Fibroblast of pulmonary artery (primary cell): ENCODE measurements around the gene ANO8.
"Not testable (repeated sequence)": the region's sequence is repeated elsewhere in the genome, so short reads cannot be mapped to it uniquely, and the experiment has no call there.

ENCODE experiments used
- DNase-seq: peaks from one replicate; pipeline ENCODE4 v3.0.0-alpha.2; 2010; ENCODE audit warnings: low read depth
- H3K4me3 ChIP-seq: replicated peaks from 2 replicates; pipeline ENCODE4 v1.5.1; 2011; ENCODE audit warnings: low read depth, mild to moderate bottlenecking, control low read depth, low read length, moderate library complexity
- CTCF ChIP-seq: IDR thresholded peaks from 2 replicates; pipeline ENCODE4 v1.5.1; 2011; ENCODE audit warnings: mild to moderate bottlenecking, control low read depth, low read length, inconsistent platforms; ENCODE audit errors: missing control alignments

ANO8 gene

GRCh38 chr19:17302391-17303166, 32.1 kb downstream of the ANO8 start:
- TF ChIP-seq CTCF = no peak
- no peak for DNase-seq
- peak overlapping the region; percentile 72 for H3K4me3 ChIP-seq

DNA sequence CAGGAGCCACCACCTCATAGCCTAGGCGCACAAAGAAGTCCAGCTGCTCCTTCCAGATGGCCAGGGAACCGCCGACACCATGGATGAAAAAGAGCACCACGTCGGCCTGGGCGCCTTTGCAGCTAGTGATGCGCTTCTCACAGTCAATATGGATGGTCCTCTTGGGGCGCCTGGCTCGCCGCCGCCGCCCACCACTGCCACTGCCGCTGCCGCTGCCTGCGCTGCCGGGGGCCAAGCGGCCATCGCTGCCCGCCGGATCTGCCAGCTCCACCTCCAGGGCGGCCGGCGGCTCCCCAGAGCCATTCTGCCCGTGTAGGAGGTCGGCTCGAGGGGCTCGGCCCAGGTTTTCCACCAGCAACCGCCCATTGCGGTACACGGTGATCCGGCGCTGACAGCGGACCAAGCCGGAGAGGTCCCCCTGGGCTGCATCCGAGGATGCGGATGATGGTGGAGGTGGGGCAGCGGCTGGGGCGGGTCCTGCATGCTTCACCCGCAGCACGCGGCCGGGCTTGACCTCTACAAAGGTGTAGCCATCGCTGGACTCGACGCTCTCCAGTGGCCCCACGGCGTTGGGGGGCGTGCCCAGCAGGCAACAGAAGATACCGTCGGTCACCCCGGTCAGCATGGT, 33.5 kb downstream of the ANO8 start:
- H3K4me3 ChIP-seq = no peak overlapping the region
- no peak for DNase-seq
- no peak for TF ChIP-seq CTCF

- no peak for TF ChIP-seq CTCF
- no peak overlapping the region for H3K4me3 ChIP-seq
- no peak for DNase-seq
Measured at GRCh38 chr19:17296976-17297375, 37.7 kb downstream of the ANO8 start.

DNA sequence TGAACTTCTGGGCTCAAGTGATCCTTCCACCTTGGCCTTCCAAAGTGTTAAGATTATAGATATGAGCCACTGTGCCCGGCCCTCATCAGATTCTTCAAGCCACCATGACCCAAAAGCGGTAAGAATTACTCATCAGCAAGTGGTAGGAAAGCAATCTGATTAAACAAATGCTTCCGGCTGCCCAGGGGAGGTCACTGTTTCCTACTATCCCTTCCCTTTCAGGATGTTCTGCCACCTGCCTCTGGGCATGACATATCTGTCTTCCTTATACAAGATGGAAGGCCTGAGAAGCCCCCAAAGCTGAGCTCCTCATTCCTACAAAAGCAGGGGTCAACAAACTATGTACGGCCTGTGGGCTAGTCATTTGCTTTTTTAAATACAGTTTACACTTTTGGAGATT, 38.4 kb downstream of the ANO8 start:
- no peak overlapping the region for H3K4me3 ChIP-seq
- DNase-seq = no peak
- TF ChIP-seq CTCF = no peak

DNA sequence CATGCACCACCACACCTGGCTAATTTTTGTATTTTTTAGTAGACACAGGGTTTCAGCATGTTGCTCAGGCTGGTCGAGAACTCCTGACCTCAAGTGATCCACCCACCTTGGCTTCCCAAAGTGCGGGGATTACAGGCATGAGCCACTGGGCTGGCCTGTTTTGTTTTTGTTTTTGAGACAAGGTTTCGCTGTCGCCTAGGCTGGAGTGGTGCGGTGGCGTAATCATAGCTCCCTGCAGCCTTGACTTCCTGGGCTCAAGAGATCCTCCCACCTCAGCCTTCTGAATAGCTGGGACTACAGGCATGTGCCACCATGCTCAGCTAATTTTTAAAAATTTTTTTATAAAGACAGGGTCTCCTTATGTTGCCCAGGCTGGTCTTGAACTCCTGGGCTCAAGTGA, 39.1 kb downstream of the ANO8 start:
- not testable (repeated sequence) for H3K4me3 ChIP-seq, DNase-seq

DNA sequence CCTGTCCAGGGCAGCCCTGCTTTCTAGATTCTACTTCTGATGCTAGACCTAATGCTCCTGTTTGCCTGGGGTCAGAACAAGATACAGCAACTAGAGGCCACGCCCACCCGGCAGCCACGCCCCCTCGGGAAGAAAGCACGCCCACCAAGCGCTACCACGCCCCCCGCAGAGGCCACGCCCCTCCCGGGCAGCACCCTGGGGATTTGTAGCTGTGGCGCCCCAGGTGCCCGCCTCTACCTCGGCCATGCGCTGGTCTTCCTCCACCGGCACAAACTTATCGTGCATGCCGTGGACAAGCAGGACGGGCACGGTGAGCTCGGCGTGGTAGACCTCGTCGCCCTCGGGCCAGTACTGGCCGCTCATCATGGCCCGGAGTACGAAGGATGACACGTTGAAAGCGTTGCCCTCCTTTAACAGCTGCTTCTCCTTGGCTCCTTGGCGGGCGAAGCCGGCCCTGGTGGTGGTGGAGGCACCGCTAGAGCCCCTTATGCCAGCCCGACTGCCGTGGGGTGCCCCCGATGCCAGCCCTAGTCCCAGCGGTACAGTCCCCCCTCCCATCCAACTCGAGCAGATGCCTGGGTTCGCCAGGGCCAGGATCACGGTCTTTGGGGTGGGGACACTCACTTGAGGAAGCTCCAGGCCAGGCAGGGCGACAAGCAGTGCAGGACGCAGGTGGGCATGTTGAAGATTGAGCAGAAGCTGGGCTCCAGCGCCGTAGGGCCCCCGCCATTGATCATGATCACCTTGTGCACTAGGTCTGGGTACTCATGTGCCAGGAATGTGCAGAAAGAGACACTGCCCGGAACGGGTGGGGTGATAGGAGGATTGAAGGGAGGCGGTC, 40.4 kb downstream of the ANO8 start:
- no peak overlapping the region for H3K4me3 ChIP-seq
- no peak for TF ChIP-seq CTCF
- no peak for DNase-seq

DNA sequence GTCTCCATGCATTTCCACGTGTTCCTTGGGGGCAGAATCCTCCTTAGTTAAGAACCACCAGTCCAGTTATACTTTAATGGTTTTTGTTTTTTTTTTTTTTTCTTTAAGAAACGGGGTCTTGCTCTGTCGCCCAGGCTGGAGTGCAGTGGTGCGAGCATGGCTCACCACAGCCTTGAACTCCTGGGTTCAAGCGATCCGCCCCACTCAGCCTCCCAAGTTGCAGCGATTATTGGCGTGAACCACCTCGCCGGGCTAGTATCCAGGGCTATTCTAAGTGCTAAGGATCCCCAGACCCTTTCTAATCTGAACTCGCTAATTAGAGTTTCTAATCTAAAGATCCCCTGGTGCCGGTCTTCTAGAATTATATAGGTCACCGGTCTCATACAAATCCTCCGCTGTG, 41.0 kb downstream of the ANO8 start:
- H3K4me3 ChIP-seq = no peak overlapping the region
- TF ChIP-seq CTCF = no peak
- no peak for DNase-seq
